ENCODE measurements around the gene SLC25A45.
"Not testable (repeated sequence)": the region's sequence is repeated elsewhere in the genome, so short reads cannot be mapped to it uniquely, and the experiment has no call there.

The SLC25A45 gene

DNA sequence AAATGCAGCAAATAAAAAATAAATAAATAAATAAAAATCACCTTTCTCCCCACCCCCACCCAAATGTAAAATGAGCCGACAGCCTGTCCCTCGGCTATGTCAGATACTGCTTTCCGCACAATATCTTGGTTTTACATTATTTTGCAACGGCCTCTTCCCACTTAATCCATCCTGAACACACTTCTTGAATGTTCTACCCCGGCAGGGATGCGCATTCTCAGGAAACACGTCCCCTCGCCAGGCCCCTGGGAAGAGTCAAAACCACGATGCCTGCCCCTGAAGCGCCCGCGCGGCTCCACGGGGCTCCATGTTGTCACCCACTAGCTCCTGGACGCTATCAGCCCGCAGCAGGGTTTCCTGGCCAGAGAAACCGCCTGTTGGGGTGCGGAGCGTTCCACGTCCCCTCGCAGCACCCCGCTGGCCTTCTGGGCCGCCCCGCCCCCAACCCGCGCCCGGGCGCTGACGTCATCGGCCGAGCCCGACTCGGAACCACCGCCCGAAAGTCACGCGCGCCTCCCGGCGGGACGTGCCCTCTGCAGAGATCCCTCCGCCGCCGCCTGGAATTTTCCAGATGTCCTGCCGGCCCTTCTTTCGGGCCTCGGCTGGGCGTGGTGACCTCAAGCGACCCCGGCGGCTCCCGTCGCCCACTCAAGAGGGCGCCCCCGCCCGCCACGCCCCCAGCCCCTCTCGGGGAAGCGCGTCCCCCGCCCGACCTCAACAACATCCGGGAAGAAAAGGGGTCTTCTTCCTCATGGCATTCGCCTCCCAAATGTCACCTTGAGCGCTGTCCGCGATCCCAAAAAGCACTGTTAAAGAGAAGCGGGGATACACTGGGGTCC lies 39.6 kb upstream of the SLC25A45 start:
- DNase-seq = peak; percentile 81

DNA sequence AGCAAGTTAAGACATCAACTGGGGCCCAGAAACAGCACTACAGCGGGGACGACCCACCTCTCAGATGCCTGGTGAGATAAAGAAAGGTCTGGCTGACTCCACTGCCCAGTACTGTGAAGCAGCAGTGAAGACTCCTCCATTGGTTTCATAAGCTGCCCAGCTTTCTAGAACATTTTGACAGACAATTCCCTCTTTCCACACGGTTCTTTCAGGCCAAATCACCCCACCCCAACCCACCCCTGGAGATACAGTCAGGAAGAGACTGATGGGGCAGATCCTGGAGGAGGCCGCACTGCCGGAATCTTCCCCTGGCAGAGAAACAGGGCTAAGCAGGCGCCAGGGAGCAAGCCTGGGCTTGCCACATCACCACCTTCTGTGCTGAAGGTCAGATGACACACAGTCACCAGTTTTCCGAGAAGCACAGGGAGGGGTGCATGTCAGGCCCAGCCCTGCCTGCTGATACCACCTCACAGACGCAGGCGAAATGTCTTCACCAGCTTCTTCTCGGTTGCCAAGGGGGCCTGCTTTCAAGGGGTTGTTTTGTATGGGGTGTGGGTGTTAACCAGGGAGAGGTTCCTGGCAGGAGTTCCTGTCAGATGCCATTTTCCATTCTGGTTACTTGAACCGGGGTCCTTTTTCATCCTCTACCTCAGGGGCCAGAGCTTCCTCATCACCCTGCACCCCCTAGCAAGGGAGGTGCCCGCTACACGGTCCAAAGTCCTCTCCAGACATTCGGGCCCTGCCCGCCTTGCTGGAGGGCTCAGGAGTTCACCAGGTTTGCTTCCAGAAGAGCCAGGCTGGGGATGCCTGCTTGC lies 38.7 kb upstream of the SLC25A45 start:
- DNase-seq = peak; percentile 87

DNA sequence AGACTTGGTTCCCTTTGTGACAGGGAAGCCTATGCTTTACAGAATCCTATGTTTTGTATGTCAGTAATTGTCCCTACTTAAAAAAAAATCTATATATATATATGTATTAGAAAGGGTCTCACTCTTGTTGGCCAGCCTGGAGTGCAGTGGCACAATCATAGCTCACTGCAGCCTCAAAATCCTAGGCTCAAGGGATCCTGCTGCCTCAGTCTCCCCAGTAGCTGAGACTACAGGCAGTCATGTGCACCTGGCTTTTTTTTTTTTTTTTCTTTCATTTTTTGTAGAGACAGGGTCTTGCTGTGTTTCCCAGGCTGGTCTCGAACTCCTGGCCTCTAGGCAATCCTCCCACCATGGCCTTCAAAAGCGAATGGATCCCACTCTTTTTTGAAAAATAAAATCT lies 38.1 kb upstream of the SLC25A45 start:
- no peak for DNase-seq

DNA sequence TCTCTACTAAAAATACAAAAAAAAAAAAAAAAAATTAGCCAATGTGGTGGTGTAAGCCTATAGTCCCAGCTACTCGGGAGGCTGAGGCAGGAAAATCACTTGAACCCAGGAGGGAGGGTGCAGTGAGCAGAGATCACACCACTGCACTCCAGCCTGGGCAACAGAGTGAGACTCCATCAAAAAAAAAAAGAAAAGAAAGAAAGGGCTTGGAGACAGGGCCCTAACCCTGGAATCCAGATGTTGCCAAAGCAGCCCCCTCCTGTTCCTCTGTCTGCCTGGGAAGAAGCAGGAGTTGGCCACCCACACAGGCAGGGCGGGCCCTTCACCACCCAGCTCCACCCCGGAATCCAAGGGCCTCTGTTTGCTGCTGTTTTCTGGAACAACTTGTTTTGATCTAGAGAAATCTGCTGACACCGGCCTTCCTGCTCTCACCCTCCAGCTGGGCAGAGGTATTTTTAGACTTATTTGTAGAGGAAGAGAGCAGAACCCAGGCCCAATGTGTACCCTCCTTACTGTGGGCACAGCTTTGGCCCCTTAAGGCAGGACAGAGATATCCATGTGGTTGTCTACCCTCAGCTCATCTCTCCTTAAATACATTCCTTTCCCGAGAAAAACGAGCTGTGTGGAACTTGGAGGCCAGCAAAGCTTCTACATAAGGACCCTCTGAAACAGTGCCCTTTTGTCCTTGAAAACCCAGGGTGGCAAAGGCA lies 37.5 kb upstream of the SLC25A45 start:
- DNase-seq = peak; percentile 43

DNA sequence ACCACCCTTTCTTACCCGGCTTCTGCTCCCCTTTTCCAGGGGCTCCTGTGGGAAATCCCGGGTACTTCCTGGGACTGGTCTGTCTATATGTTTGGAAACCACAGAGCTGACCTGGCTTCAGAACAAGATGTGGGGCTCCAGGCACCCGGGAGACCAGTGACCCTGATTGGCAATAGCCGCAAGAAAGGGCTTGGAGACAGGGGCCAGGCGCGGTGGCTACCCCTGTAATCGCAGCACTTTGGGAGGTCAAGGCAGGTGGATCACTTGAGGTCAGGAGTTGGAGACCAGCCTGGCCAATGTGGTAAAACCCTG lies 37.0 kb upstream of the SLC25A45 start:
- DNase-seq = no peak

DNA sequence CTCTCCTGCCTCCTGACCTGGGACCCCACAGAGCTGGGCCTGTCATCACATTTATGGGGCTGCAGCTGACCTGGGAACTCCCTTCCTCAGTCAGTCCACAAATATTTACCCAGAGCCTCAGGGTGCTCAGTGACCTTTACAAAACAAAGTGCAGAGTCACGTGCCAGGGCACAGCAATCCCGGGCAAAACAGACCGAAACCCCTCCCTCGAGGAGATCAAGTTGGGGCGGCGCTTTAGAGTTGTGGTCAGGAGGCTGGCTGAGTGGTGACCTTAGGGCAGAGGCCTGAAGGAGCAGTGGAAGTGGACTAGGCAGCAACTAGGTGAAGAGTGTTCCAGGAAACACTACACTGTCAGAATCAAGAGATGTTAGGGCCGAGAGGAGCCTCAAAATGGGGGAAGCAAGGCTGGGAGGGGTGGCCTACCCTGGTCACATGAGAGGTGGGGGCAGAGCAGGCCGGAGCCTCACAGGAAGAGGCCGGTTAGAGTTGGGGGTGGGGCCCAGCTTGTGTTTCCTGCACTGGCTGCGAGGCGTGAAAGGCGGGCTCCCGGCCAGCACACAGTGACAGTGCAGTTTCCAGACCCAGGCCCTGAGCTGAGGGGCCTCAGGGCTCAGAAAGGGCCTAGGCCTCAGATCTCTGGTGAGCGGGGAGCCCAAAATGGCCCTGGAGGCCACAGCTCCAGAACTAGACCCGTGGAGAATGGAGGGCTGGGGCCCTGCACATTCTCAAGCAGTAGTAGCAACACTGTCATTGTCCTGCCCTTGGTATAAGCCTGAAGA lies 36.4 kb upstream of the SLC25A45 start:
- DNase-seq = peak; percentile 51

DNA sequence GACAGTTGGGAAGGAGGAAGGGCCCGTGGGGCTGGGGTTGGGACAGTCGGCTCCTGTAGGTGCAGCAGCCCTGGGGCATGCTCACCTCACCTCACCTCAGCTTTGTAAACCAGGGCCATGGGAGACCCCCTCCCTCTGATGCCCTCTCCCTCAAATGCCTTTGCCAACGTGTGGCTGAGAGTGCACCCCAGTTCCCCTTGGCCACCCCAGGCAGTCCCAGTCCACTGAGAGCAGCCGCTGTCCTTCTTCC lies 35.9 kb upstream of the SLC25A45 start:
- no peak for DNase-seq

DNA sequence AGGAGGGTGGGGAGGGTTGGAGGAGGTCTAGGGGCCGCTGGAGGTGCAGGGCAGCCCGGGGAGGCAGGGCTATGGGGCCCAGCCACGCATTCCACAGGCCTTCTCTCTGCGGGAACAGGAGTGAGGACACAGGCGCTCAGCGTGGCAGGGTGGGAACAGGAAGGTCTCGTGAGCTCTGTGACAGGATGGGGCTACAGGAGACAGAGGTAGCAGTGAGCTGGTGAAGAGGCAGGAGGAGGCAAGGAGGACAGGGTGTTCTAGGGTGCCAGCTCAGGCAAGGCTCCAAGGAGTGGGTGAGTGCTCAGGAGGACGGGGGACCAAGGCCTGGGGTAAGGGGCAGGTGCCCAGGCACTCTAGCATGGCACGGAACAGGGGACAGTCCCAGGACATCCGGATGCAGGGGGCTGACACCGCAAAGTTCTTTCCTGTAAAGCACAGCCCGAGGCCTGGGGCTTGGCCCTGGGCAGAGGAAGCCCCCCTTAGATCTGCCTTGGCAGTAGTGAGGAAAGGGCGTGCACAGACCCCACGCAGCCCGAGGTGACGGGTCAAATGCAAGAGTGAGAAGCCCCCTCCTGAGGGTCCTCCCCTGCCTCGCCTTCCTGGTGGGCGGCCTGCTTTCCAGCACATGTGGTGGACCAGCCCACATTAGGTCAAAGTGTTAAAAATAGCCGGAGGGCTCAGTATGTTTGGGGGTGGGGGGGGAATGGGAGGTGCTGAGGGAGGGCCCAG lies 35.4 kb upstream of the SLC25A45 start:
- DNase-seq = peak; percentile 23

DNA sequence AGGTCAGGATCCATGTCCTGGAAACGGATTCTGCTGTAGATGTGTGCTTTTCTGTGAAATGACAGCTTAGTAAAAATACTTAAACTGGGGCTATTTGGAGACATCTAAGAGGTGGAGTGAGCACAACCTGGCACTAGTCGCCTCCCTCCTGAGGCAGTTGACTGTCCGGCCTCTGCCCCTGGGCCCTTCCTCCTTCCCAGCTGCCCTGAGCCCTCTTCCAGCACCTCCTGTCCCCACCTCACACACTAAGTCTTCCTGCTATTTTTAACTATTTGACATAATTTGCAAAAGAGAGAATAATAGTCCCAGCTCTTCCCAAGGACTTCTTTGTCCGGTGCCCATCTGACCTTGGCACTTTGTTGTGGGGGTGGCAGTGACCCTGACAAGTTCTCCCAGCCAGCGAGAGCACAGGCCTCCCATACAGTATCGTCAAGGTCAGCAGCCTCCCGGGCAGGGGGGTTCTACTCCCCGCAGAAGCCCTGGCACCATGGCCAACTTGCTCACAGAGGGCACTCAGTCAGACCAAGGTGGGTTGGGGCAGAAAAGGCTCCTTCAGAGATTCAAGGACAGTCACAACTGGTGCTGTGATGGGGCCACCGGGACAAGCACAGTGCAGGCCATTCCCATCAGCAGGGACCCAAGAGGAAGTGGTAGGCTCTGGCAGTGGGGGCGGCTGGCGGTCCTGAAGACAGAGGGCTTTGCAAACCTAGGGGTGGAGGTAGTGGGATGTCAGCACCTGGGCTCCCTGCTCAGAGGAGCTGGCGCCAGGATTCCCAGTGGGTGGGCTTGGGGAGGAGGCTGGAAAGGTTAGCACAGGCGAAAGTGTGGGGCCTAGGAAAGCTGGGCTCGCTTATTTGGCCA lies 34.6 kb upstream of the SLC25A45 start:
- no peak for DNase-seq

DNA sequence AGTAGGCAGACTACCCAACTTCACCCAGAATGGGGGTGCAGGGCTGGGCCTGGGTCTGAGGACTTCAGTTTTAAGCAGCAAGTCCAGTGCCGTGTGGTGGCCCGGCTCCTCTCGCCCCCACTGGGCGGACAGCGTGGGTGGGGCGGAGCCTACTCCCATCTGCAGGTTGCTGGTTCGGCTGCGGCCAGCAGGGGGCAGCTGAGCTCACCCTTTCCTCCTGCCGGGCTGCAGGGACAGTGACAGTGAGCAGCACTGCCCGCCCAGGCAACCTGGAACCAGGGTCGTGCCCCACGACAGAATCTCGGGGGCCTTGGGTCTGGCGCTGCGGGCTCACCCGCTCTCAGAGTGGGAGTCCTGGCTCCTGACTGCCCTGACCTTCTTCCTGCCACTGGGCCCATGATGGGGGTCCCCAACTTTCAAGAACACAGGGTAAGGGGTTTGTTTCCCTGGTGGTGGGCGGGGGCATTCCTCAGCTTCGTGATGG lies 33.9 kb upstream of the SLC25A45 start:
- peak; percentile 88 for DNase-seq

DNA sequence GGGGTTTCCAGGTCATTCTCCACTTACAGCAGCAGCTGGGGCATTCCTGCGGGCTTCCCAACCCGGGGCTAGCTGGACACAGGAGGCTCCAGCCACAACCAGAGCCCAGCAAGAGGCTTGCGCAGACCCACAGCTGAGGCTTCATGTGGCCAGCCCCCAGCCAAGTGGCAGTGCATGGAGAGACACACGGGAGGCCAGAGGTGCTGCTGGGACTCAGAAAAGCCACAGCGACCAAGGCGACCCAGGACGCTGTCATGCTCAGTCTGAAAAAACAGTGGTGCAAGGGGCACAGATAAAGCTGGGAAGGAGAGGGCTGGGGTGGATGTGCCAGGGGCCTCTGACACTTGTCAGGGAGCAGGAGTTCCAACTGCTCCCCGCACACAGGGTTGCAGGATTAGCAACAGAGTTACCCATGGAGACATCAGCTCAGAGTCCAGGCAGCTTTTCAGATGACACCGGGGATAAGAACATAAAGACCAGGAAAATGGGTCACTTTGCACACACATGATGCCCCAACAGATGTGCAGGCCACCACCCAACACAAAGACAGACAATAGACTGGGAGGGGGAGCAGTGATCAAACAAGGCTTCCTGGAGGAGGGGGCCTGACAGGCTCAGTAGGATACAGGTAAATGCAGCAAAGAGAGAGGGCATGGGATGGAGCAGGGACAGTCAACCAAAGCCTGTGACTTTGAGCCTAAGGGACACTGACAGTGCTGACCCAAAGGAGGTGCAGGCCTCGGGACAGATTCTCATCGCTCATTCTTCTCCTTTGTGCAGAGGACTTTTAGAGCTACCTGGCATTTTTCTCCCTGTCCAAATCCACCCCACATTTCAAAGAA lies 33.3 kb upstream of the SLC25A45 start:
- DNase-seq = no peak

DNA sequence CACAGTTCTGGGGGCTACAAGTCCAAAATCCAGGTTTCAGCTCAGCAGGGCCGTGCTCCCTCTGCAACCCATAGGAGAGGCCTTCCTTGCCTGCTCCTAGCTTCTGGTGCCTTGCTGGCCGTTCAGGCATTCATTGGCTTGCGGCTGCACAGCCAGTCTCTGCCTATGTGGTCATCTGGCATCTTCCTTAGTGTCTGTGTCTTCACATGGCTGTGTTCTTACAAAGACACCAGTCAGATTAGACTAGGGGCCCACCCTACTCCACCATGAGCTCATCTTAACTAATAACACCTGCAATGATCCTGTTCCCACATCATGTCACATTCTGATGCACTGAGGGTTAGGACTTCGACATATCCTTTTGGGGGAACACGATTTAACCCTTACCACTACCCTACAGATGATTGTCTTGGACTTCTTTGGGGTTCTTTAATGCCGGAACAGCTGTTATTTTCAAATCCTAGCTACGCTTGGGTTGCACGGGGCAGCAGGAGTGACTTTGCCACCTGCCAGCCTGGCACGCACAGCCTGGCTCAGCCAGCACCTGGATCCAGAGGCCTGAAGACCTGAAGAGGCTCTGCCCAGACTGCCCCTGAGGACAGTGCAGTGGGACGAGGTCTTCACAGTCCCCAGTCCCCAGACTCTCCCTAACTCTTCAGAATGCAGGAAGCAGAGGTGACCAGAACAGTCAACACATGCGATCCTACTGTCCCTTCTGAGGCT lies 32.5 kb upstream of the SLC25A45 start:
- DNase-seq = no peak

DNA sequence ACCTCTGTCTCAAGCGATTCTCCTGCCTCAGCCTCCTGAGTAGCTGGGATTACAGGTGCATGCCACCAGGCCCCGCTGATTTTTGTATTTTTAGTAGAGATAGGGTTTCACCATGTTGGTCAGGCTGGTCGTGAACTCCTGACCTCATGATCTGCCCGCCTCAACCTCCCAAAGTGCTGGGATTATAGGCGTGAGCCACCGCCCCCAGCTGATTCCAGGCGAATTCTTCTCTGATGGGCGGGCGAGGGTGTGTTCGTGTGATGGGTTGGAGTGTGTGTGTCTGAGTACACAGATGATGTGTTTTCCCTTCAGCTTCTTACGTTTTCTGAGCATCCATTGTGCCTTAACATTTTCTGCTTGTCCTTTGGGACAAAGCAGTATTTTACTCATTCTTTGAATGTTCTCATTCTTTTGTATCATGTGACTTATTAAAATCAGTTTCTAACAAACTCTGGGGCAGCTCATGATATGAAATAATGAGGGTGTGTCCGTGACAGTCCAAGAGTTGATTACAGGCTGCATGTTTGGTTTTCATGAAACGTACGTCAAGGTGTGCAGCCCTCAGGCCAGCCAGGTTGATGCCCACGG lies 30.7 kb upstream of the SLC25A45 start:
- not testable (repeated sequence) for DNase-seq

DNA sequence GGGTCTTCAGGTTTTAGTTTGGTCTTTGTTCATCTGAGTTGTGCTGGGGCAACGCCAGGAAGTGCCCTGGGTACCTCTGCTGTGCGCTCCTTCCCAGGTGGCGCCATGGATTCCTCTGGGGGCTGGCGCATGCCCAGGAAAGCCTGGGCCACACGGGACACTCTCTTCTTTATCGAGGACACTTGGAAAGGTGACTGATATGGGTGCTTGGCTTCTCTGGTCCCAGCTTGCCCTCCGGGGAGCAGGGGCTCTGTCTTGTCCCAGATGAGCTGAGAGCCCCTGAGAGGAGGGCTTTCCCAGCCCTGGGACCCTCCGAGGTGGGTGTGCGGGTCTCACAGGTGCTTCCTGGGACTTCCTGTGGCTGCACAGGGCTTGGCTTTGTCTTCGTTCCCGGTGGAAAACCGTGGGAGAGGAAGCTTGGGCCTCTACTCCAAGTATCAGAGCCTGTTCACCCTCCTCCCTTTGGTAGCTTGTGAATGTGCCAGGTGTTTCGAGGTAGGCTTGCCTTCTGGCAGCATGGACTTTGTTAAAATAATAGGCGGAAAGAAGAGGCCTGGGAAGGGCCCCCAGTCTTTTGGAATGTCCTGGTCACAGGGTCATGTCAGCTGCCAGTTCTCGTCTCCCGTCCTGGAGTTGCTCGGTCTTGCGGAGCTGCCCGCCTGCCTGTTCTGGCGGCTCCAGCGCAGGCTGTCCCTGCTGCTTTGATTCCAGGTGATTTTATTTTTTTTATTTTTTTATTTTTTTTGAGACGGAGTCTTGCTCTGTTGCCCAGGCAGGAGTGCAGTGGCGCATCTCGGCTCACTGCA lies 30.0 kb upstream of the SLC25A45 start:
- no peak for DNase-seq

DNA sequence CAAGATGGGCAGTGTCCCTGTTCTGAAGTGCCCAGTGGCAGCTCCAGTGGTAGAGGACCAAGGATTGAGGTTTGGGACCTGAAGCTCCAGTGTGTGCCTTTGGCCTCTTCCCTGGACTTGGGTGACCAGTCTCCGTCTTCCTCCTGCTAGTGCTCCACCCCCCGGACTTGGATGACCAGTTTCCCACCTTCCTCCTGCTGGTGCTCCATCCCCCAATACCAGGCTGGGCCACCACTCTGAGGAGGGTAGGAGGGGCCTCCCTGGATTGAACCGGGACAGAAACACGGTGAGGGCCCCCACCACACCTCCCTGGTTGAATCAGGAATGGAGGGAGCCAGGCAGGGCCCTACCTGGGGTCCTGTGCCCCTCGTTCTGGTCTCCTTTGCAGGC lies 29.2 kb upstream of the SLC25A45 start:
- no peak for DNase-seq

DNA sequence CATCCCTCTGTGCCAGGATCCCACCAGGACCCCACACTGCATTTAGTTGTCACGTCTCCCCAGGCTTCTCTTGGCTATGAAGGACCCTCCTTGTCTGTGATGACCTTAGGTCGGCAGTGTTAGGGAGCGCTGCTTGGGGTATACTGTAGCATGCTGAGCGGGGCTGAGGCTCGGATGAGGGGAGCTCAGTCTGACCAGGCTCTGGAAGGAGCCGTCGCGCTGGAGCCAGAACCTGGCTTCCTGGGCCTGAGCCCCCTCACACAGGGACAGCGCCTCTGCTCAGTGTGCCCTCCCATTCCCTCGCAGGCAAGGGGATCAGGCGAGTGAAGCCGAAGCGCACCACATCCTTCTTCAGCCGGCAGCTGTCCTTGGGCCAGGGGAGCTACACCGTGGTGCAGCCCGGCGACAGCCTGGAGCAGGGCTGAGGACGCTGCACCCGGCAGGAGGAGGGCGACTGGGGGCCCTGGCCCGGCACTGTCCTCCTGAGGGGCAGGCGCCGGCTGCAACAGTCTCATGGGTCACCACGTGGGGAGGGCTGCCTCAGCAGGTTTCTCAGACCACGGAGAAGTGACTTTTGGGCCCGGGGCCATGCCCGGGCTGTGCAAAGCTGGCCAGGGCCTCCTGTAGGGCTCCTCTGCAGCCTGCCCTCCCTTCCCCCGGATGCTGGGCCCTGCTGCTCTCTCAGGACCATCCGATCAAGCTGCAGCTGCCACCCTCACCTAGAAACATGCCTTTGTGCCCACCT lies 28.7 kb upstream of the SLC25A45 start:
- no peak for DNase-seq

DNA sequence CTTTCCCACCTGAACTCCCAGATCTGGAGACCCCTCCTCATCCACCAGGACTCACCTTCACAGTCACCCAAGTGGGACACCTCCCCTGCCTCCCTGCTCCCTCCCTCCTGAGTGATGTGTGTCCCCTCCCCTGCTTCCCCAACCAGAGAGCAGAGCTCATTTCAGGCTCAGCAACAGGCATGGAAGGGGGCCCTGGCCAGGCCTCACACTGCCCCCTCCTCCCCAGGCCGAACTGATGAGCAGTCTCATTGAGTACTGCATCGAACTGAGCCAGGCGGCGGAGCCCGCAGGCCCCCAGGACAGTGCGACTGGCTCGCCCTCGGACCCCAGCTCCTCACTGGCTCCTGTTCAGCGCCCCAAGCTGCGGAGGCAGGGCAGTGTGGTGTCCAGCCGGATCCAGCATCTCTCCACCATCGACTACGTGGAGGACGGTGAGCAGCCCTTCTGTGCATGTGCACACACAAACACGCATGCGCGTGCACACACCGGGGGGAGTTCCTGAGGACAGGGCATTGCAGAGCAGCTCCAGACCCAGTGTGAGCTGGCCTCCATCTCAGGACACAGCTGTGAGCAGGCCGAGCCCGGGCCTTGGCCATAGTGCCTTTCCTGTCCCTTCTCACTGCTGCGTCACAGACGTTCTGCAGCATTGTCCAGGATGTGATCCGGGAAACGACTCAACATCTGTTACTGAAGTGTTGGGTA lies 22.3 kb upstream of the SLC25A45 start:
- DNase-seq = no peak

All from effector CD4-positive, alpha-beta T cell (primary cell).